SHP77 treated with DMSO at 0.1 percent for 48 hours (cell line): ENCODE measurements around the gene AKNA.

Experiments
- DNase-seq: peaks from one replicate; lab custom pipeline; 2025; lab: John Stamatoyannopoulos, UW

AKNA gene

DNA sequence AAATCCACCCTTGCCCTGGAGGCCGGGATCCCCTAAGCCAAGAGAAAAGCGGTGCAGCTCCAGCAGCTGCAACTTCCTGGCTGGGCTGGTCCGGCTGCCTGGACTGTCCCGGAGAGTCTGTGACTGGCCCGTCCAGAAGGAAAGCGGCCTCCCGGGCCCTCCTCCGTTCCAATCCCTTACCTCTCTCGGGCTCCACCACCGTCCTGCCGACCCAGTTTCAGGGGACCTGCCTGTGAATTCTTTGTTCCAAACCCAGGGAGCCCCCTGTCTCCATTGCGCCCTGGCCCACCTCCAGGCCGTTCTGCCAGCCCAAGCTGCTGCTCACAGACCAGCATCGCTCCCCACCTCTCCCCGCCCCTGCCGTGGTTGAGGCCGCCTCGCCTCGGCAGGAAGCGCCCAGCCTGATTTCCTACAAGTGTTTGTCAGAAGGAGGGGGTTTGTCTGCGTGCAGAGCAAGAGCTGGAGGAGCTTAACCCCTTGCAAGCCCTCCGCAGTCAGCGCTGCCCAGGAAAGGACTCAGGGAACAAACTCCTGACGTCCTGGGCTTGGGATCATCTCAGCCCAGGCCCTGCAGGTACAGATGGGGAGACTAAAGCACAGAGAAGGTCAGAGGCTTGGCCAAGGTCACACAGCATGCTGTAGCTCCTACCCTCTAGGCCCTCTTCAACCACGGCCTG lies at the start of gene AKNA:
AKNA (minus strand) TSS at position 303 of the 677 bp plus-strand sequence. CDS start 6,649 bp downstream, outside the sequence.
- DNase-seq, result no peak

DNA sequence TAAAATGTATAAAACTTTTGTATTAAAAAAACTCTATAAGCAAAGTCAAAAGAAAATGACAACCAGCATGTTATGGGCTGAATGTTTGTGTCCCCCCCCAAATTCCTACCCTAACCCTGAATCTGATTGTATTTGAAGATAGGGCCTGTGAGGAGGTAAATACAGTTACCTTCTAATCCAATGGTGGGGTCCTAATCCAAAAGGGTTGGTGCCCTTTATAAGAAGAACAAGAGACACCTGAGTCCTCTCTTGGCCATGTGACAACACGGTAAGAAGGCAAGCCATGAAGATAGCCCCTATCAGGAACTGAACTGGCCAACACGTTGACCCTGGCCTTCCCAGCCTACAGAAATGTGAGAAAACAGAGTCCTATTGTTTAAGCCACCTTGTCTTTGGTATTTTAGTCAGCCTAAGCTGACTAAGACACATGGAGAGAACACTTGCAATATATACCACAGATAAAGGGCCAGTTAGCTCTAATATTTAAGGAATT lies 49.7 kb upstream of the AKNA start:
- DNase-seq, result no peak

DNA sequence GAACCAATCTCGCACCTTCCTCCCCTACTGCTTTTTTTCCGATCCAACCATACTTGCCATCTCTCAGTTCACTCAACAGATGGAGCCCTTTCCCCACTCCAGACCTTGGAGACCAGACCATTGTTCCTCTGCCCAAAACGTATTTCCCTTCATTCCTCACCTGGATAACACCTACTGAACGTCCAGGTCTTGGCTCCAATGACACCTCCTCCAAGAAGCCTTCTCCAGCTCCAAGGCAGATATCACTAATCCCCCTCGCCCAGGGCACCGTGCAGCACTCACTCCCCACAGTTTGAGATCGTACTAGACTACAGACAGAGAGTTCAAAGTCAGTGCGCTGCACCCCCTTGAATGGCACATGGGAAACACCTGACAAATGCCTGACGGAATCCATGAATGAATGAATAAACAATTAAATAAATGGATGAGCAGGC lies 47.1 kb upstream of the AKNA start:
- DNase-seq, result peak; percentile 29

GRCh38 chr9:114433720-114434255 lies 46.0 kb upstream of the AKNA start:
- no peak for DNase-seq

- no peak for DNase-seq
Observed at GRCh38 chr9:114433086-114433485, 45.3 kb upstream of the AKNA start.

- DNase-seq, result no peak
Observed at GRCh38 chr9:114432323-114433067, 44.7 kb upstream of the AKNA start.

GRCh38 chr9:114431770-114432169 lies 44.0 kb upstream of the AKNA start:
- DNase-seq, result no peak

- no peak for DNase-seq
Observed at GRCh38 chr9:114431003-114431402, 43.2 kb upstream of the AKNA start.

- peak; percentile 48 for DNase-seq
Observed at GRCh38 chr9:114430457-114430856, 42.7 kb upstream of the AKNA start.

DNA sequence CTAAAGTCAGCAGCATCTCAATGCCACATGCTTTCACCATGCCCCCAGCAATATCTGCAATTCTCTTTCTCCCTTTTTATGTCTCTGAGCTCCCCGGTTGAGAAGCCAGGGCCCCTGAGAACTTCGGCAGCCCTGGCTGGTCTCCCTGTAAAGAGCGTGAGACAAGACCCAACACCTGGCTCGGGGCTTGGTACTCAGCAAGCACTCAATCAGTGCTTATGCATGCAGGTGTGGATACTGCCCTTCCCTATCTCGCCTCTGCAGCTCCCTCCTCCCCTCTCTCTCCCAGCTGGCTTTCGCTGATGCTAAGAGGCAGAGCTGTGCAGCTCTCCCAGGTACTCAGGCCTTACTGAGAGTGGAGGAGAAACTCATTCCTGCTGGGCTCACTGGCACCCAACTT lies 41.7 kb upstream of the AKNA start:
- no peak for DNase-seq

DNA sequence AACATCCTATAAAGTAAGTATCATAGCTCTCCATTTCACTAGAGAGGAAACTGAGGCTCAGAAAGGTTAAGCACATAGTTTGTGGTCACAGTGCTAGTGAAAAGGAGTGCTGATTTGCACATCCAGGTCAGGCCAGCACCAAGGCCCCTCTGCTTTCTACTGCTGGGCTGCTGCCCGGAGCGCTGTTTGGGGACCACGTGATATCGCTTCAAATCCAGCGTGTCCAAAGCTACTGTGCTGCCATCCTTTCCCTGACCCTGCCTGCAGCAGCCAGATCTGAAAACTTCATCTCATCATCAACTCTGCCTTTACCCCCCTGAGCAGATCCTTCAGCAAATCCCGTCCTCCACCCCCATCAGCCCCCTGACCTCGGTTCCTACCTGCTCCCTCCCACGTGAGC lies 40.7 kb upstream of the AKNA start:
- no peak for DNase-seq

GRCh38 chr9:114427644-114428043 lies 39.9 kb upstream of the AKNA start:
- DNase-seq, result no peak

DNA sequence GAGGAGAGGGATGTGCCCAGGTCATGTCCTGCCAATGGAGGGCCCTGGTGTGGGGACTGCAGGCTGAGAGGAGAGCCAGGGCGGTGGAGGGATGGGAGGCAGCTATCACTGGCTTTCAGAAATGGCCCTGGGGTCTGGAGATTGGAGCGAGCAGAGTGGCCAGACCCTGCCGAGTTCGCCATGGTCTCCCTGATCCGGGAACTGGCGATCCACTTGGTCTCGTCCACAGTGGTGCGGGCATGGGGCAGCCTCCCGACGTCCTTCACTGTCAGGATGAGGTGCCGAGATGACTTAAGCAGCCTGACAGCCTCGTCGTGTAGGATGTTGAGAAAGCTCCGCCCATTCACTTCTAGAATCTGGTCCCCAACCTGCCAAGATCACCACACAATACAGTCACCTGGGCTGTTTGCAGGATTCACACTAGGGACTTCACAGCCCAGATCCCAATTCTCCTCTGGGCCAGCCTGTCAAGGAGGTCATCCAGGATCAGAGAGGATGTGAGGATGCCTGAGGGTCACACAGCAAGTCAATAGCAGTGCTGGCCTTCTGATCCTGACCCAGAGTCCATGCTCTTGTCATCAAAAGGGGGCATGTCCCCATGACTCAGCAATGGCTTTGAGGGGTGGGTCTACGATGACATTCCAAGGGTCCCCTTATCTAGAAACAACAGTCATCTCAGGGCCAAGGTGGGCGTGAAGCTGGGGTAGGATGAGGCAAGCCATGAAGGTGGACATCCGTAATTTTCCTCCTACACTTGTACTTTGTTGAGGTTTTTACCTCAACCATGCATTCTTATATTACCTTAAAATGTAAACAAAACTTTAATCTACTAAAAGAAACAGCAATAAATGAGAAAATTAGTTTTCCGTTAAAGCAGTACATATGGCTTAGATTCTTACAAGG lies 38.5 kb upstream of the AKNA start:
- no peak for DNase-seq

GRCh38 chr9:114425126-114425525 lies 37.3 kb upstream of the AKNA start:
- DNase-seq, result no peak

- no peak for DNase-seq
Observed at GRCh38 chr9:114424126-114424525, 36.3 kb upstream of the AKNA start.

DNA sequence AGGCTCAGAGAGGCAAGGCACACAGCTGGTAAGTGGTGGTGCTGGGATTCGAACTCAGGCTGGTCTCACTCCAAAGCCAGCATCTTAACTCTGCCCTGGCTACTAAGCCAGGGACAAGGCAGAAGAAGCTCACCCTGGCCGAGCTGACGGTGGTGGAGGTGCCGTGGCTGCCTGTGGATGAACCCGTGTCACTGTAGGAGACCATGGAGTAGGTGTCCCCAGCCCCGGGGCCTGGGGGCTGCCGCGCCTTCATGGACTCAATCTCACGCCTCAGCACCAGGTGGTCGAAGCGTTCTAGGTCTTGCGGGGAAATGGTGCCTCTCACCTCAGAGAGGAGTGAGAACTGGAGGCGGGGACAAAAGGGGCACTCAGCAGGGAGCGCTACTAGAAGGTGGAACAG lies 35.4 kb upstream of the AKNA start:
- no peak for DNase-seq

- DNase-seq, result no peak
Observed at GRCh38 chr9:114421147-114421546, 33.4 kb upstream of the AKNA start.

- DNase-seq, result no peak
Observed at GRCh38 chr9:114419796-114420195, 32.0 kb upstream of the AKNA start.

GRCh38 chr9:114418053-114418452 lies 30.3 kb upstream of the AKNA start:
- no peak for DNase-seq

DNA sequence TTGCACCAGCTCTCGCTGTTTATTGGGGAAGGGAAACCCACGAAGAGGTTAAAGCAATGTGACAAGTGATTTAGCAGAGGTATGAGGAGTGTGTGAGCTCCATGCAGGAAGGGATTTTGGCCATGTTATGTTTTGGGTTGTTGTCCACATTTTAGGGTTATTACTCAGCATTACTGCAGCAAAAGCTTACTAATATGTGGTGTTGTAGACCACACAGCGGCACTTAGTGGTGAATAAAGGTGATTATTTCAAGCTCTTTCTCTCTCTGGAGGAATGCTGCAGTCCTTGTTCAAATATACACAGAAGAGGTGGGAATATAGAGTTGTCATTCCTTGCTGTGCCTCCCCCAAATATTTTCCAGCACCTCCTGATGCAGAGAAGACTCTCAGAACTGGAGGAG lies 29.7 kb upstream of the AKNA start:
- DNase-seq, result no peak

DNA sequence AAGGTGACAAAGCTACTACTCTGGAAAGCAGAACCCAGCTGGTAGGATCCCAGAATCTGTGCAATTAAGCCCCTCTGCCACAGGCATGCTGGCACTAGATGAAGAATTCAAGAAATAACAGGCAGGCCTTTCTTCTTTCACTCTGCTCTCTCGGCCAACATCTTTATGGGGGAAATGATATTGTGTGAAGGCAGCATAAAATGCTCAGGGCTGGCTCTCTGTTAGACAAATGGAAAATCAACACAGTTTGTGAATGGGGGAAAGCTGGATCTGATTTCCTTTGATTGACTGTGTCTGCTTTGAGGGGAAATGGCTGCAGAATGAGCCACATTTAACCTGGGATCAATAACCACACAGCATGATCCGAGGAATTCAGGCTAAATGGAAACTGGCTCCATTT lies 29.1 kb upstream of the AKNA start:
- DNase-seq, result no peak

DNA sequence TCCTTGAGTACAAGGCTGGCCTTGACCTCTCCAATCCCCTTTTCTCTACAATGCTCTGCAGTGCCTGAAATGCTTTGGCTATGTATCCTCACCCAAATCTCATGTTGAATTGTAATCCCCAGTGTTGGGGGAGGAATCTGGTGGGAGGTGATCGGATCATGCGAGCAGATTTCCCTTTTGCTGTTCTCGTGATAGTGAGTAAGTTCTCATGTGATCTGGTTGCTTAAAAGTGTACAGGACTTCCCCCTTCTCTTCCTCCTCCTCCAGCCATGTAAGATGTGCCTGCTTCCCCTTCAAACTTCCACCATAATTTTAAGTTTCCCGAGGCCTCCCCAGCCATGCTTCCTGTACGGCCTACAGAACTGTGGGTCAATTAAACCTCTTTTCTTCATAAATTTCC lies 28.5 kb upstream of the AKNA start:
- DNase-seq, result no peak
